Measurements from ENCODE around the gene CBX3. TPM values are rescaled to one million over a fixed set of nuclear protein-coding genes. Genes with fewer than 3 reads are reported as not detected.
A peak's percentile ranks its signal among the peaks of the same experiment; 100 is the strongest.
"Not testable (repeated sequence)": the region's sequence is repeated elsewhere in the genome, so short reads cannot be mapped to it uniquely, and the experiment has no call there.

The CBX3 gene
- 115 and 174 TPM in 2 replicates for polyA plus RNA-seq (2011; rRNA removed)
- 19.9 and 38.7 TPM in 2 replicates for polyA minus RNA-seq (2011; rRNA and poly(A)+ RNA removed)

DNA sequence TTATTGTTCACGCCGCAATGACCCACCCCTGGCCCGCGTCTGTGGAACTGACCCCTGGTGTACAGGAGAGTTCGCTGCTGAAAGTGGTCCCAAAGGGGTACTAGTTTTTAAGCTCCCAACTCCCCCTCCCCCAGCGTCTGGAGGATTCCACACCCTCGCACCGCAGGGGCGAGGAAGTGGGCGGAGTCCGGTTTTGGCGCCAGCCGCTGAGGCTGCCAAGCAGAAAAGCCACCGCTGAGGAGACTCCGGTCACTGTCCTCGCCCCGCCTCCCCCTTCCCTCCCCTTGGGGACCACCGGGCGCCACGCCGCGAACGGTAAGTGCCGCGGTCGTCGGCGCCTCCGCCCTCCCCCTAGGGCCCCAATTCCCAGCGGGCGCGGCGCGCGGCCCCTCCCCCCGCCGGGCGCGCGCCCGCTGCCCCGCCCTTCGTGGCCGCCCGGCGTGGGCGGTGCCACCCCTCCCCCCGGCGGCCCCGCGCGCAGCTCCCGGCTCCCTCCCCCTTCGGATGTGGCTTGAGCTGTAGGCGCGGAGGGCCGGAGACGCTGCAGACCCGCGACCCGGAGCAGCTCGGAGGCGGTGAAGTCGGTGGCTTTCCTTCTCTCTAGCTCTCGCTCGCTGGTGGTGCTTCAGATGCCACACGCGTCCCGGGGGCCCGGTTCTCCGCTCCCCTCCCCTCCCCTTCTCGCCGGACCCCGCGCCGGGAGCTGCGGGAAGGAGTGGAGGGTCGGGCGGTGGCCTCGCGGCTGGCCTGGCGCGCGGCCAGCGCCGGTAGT, at the start of gene CBX3:
Gene CBX3 (plus strand): TSS at position 499 of the 772 bp plus-strand sequence. CDS start 1,254 bp downstream, outside the sequence.
- Histone ChIP-seq H3K4me3 (ENCODE audit: low read depth, low read length) (peak within 1 kb of the TSS; percentile 97), H3K9me3 (ENCODE audit: control insufficient read depth, insufficient read depth, low read length) (peaks cover 5% of the 10 kb centered on the region; the same call in 1 of the 2 replicates), H3K27ac (ENCODE audit: low read depth, low read length) (peak within 1 kb of the TSS; percentile 96), H3K27me3 (ENCODE audit: control insufficient read depth, insufficient read depth, low read length) (no peaks in the 10 kb centered on the region)
- peak; percentile 33 for DNase-seq (ENCODE audit: low read depth, low spot score)
- ChIA-PET CTCF (interaction anchor here (0.6 to 1.4 kb wide), 5 partner anchors 10 to 353 kb away, joined by 3 to 7 read pairs (median 3); partner anchors contain the start of gene NFE2L3), POLR2A (interaction anchor here (0.6 to 2.8 kb wide), 11 partner anchors 13 to 950 kb away, joined by 3 to 28 read pairs (median 6); partner anchors contain the start of genes HOXA5 and NFE2L3)
- TF ChIP-seq, protein P1, sequence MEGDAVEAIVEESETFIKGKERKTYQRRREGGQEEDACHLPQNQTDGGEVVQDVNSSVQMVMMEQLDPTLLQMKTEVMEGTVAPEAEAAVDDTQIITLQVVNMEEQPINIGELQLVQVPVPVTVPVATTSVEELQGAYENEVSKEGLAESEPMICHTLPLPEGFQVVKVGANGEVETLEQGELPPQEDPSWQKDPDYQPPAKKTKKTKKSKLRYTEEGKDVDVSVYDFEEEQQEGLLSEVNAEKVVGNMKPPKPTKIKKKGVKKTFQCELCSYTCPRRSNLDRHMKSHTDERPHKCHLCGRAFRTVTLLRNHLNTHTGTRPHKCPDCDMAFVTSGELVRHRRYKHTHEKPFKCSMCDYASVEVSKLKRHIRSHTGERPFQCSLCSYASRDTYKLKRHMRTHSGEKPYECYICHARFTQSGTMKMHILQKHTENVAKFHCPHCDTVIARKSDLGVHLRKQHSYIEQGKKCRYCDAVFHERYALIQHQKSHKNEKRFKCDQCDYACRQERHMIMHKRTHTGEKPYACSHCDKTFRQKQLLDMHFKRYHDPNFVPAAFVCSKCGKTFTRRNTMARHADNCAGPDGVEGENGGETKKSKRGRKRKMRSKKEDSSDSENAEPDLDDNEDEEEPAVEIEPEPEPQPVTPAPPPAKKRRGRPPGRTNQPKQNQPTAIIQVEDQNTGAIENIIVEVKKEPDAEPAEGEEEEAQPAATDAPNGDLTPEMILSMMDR (IDR thresholded peaks at IDR 0.05; ENCODE audit: low read depth, low read length), result no peak

- Histone ChIP-seq H3K27me3 (ENCODE audit: control insufficient read depth, insufficient read depth, low read length) (no peaks in the 10 kb centered on the region), H3K4me3 (ENCODE audit: low read depth, low read length) (peak within 1 kb of the TSS; percentile 69), H3K27ac (ENCODE audit: low read depth, low read length) (no peak within 1 kb of the TSS), H3K9me3 (ENCODE audit: control insufficient read depth, insufficient read depth, low read length) (no peaks in the 10 kb centered on the region; the same call in 1 of the 2 replicates)
- no peak for DNase-seq (ENCODE audit: low read depth, low spot score)
- POLR2A ChIA-PET, result interaction anchor here (0.6 to 1.7 kb wide), 7 partner anchors 9 to 296 kb away, joined by 3 to 28 read pairs (median 3); partner anchors contain the start of genes CBX3 and HNRNPA2B1
- CTCF ChIA-PET, result interaction anchor here (0.8 to 2.8 kb wide), 5 partner anchors 9 to 61 kb away, joined by 3 to 10 read pairs (median 4); partner anchors contain the start of gene CBX3
- TF ChIP-seq, protein P1 (IDR thresholded peaks at IDR 0.05; ENCODE audit: low read depth, low read length), result no peak
Observed at GRCh38 chr7:26151953-26152781, 49.4 kb upstream of the CBX3 start, which contains the start of gene NFE2L3. NFE2L3 (plus strand) TSS chr7:26152198; CDS start chr7:26152499, 301 bp downstream.

GRCh38 chr7:26152782-26153240, 48.7 kb upstream of the CBX3 start:
- not testable (repeated sequence) for H3K27ac ChIP-seq (ENCODE audit: low read depth, low read length); DNase-seq (ENCODE audit: low read depth, low spot score); H3K27me3 ChIP-seq (ENCODE audit: control insufficient read depth, insufficient read depth, low read length); H3K9me3 ChIP-seq (ENCODE audit: control insufficient read depth, insufficient read depth, low read length)
- POLR2A ChIA-PET, result interaction anchor here (1.1 to 1.7 kb wide), 3 partner anchors 8 to 48 kb away, joined by 3 to 28 read pairs (median 3); partner anchors contain the start of genes CBX3 and HNRNPA2B1
- H3K4me3 ChIP-seq (ENCODE audit: low read depth, low read length), result peak overlapping the region; percentile 69
- CTCF ChIA-PET, result interaction anchor here (1.2 to 2.8 kb wide), 2 partner anchors 40 to 62 kb away, joined by 4 to 9 read pairs; no protein-coding TSS in a partner anchor

DNA sequence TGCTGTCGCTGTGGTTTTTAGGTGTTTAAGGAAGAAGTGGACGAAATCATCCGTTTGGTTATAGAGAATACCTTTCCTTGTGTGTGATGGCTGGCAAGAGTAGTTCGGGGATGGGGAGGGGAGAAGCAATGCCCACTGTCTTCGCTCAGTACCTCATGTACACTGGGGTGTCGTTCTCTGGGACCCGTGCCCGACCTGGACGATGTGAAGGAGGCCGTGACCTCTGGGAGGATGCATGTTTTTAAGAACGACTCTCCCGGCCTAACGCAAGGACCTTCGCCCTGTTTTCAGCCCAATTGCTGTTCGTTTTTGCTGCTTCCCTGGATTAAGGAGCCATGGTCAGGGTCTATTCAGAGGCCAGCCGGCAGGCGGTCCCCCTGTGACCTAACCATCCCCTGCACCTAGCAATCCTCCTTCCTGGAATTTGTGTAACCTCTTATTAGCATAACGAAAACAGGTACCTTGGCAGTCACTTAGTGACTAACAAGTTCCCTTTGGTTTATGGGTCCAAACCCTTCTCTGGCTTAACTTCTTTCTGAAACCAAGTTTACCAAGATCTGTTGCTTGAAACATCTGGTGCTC, 48.2 kb upstream of the CBX3 start:
- TF ChIP-seq, protein P1 (IDR thresholded peaks at IDR 0.05; ENCODE audit: low read depth, low read length), result no peak
- H3K4me3 ChIP-seq (ENCODE audit: low read depth, low read length), result peak overlapping the region; percentile 69
- ChIA-PET CTCF (no interaction called here), POLR2A (interaction anchor here (1.7 kb wide), 1 partner anchor 48 kb away, joined by 28 read pairs; the partner anchor contains the start of genes CBX3 and HNRNPA2B1)
- peak overlapping the region; percentile 31 for H3K27ac ChIP-seq (ENCODE audit: low read depth, low read length)
- no peak for DNase-seq (ENCODE audit: low read depth, low spot score)
- no peaks in the 10 kb centered on the region for H3K27me3 ChIP-seq (ENCODE audit: control insufficient read depth, insufficient read depth, low read length)
- no peaks in the 10 kb centered on the region for H3K9me3 ChIP-seq (ENCODE audit: control insufficient read depth, insufficient read depth, low read length)
